Measurements from ENCODE around the gene CTH.
"Not testable (repeated sequence)": the region's sequence is repeated elsewhere in the genome, so short reads cannot be mapped to it uniquely, and the experiment has no call there.

GRCh38 chr1:70460740-70461713 lies 50.0 kb downstream of the CTH start:
- not testable (repeated sequence) for TF ChIP-seq SUZ12 (IDR thresholded peaks at IDR 0.05; ENCODE audit: extremely low read depth, insufficient read depth, insufficient read length); YY1 (IDR thresholded peaks at IDR 0.05; ENCODE audit: insufficient read depth, insufficient read length)
